Lung (tissue), 12 donors: Measurements from ENCODE around the gene RHBDD3. TPM values are rescaled to one million over a fixed set of nuclear protein-coding genes. Genes with fewer than 3 reads are reported as not detected.

Experiments
- ATAC-seq: fragments of 200-7000 bp; cut with Tn5 transposase; one replicate; pipeline ENCODE4 v1.9.1; 2020; ENCODE audit warnings: moderate number of reproducible peaks; ENCODE audit not compliant: insufficient read depth, low FRiP score
- DNase-seq, 3 donors: peaks; one replicate each; pipeline ENCODE4 v3.0.0-alpha.2; 2013 to 2017
- H3K27ac ChIP-seq, 2 donors: one replicate each; pipeline ENCODE4 v1.5.1; 2013; ENCODE audit warnings: mild to moderate bottlenecking in 2 of 2, moderate library complexity in 2 of 2, control low read depth in 1 of 2, inconsistent platforms in 1 of 2, low read depth in 1 of 2, low read length in 1 of 2
- H3K27me3 ChIP-seq, 3 donors: one replicate each; pipeline ENCODE4 v1.5.1; 2013; ENCODE audit warnings: low read length in 2 of 3; ENCODE audit not compliant: control insufficient read depth in 3 of 3, insufficient read depth in 3 of 3
- H3K36me3 ChIP-seq, 4 donors: one replicate each; pipeline ENCODE4 v1.5.1; 2013; ENCODE audit warnings: low read length in 4 of 4, mild to moderate bottlenecking in 1 of 4, moderate library complexity in 1 of 4; ENCODE audit not compliant: control insufficient read depth in 4 of 4, insufficient read depth in 4 of 4
- H3K4me1 ChIP-seq, 5 donors: one replicate each; pipeline ENCODE4 v1.5.1; 2013; ENCODE audit warnings: low read length in 5 of 5, mild to moderate bottlenecking in 2 of 5, moderate library complexity in 1 of 5; ENCODE audit not compliant: control insufficient read depth in 5 of 5, insufficient read depth in 5 of 5
- H3K4me3 ChIP-seq: one replicate; pipeline ENCODE4 v1.5.1; 2013; ENCODE audit warnings: mild to moderate bottlenecking, control low read depth, moderate library complexity
- H3K9ac ChIP-seq, 2 donors: one replicate each; pipeline ENCODE4 v1.5.1; 2013; ENCODE audit warnings: low read length in 2 of 2, control low read depth in 1 of 2; ENCODE audit not compliant: insufficient read depth in 1 of 2
- H3K9me3 ChIP-seq, 4 donors: one replicate each; pipeline ENCODE4 v1.5.1; 2013; ENCODE audit warnings: low read length in 3 of 4, mild to moderate bottlenecking in 1 of 4, moderate library complexity in 1 of 4; ENCODE audit not compliant: control insufficient read depth in 4 of 4, insufficient read depth in 3 of 4
- CTCF ChIP-seq: IDR thresholded peaks from 2 replicates; pipeline ENCODE4 v1.5.1; 2012; ENCODE audit warnings: mild to moderate bottlenecking; ENCODE audit errors: control extremely low read depth, extremely low read depth
- WGBS, 2 donors: extraction: QIAGEN DNeasy Blood & Tissue Kit; methylation state at CpG; one replicate each; pipeline ENCODE4 v1.1.7; 2013; 5-methylcytosine and 5-hydroxymethylcytosine counted together
- polyA plus RNA-seq, 2 donors: library from polyadenylated mRNA; stranded (reverse); fragments of 200-250 nt; gene quantifications; one replicate each; pipeline ENCODE4 v1.2.1, GENCODE V29; 2013
- total RNA-seq, 2 donors: library from RNA; depleted of rRNA in 1 of 2; stranded (reverse); fragments of >200 nt in 1 of 2; gene quantifications; one replicate each; pipeline ENCODE4 v1.2.1, GENCODE V29; 2014 to 2021
- donor health status: control.
- donor health status: control.
- donor health status: Bipolar disorder and iron deficiency.
- donor health status: healthy.
- donor health status: DM: yes; HTN: yes; CAD: no.

RHBDD3 gene
- total and polyA plus RNA-seq, 4 donors: 14.2 to 38.2 (median 32.8) TPM

GRCh38 chr22:29267462-29267857 is 321 bp downstream of the RHBDD3 start:
- Histone ChIP-seq H3K4me3 (peak overlapping the region; percentile 89), H3K27me3 (no peaks in the 10 kb centered on the region), H3K4me1 (peaks cover 12 to 49% (median 24%) of the 10 kb centered on the region in 5 donors), H3K9me3 (no peaks in the 10 kb centered on the region), H3K9ac (peak overlapping the region; percentile 52 to 83), H3K36me3 (peaks cover 7 to 29% (median 14%) of the 10 kb centered on the region in 4 donors), H3K27ac (peak overlapping the region; percentile 96 to 97)
- DNase-seq (no peak), ATAC-seq (no peak)
- WGBS, 2 donors: 0 to 1% methylated on average over 32 of the region's 32 CpGs
- TF ChIP-seq CTCF: no peak

GRCh38 chr22:29266564-29267461 is 968 bp downstream of the RHBDD3 start:
- WGBS, 2 donors: 23 to 25% methylated on average over 13 of the region's 13 CpGs
- Histone ChIP-seq H3K9ac (peak overlapping the region; percentile 52 to 83), H3K4me1 (peaks cover 12 to 43% (median 21%) of the 10 kb centered on the region in 5 donors), H3K36me3 (peaks cover 4 to 29% (median 14%) of the 10 kb centered on the region in 4 donors), H3K4me3 (peak overlapping the region; percentile 89), H3K27ac (peak overlapping the region; percentile 96 to 97), H3K9me3 (no peaks in the 10 kb centered on the region), H3K27me3 (no peaks in the 10 kb centered on the region)
- ATAC-seq: no peak
- no peak for DNase-seq
- no peak for TF ChIP-seq CTCF

- DNase-seq (no peak), ATAC-seq (no peak)
- peak overlapping the region in 1 of 2 donors; percentile 5 for H3K27ac ChIP-seq
- H3K9ac ChIP-seq: no peak overlapping the region
- no peak for TF ChIP-seq CTCF
- H3K4me1 ChIP-seq: peaks cover 12 to 34% (median 20%) of the 10 kb centered on the region in 5 donors
- H3K9me3 ChIP-seq: no peaks in the 10 kb centered on the region
- no peaks in the 10 kb centered on the region for H3K27me3 ChIP-seq
- peaks cover 4 to 29% (median 16%) of the 10 kb centered on the region in 4 donors for H3K36me3 ChIP-seq
- WGBS, 2 donors: 62 to 84% methylated on average over 4 of the region's 4 CpGs
- H3K4me3 ChIP-seq: no peak overlapping the region
Measured at GRCh38 chr22:29265929-29266328, 1.9 kb downstream of the RHBDD3 start.
